Right renal cortex interstitium (tissue), 3 donors: ENCODE data around the gene ABI2. TPM values are rescaled to one million over a fixed set of nuclear protein-coding genes. Genes with fewer than 3 reads are reported as not detected.
A peak's percentile ranks its signal among the peaks of the same experiment; 100 is the strongest.
"Not testable (repeated sequence)": the region's sequence is repeated elsewhere in the genome, so short reads cannot be mapped to it uniquely, and the experiment has no call there.

ENCODE experiments used
- DNase-seq, 3 donors: peaks; one replicate each; pipeline ENCODE4 v3.0.0-alpha.2; 2013; ENCODE audit warnings: low read depth in 3 of 3, low spot score in 2 of 3
- polyA plus RNA-seq, 3 donors: library from polyadenylated mRNA; unstranded; fragments of 120-200 nt; gene quantifications; one replicate each; pipeline ENCODE4 v1.2.1, GENCODE V29; 2013; ENCODE audit not compliant: insufficient read length in 3 of 3

ABI2 gene
- polyA plus RNA-seq, 3 donors = 87.8 to 96.8 (median 94.1) TPM

- no peak for DNase-seq
Observed at GRCh38 chr2:203352604-203353255, 24.5 kb downstream of the ABI2 start.

- no peak for DNase-seq
Observed at GRCh38 chr2:203354966-203355365, 26.8 kb downstream of the ABI2 start.

DNA sequence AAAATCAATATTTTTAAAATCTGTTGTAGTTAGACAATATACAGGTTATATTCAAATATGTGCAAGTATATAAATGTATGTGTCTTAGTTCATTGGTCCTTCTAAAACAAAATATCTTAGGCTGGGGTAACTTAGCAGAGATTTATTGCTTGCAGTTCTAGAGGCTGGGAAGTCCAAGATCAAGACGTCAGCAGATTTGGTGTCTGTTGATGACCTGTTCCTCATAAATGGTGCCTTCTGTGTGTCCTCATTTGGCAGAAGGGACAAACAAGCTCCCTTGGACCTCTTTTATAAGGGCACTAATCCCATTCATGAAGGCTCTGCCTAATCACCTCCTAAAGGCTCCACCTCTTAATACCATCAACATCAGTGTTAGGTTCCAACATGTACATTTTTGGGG, 31.3 kb downstream of the ABI2 start:
- DNase-seq = no peak

GRCh38 chr2:203360833-203361430, 32.7 kb downstream of the ABI2 start:
- no peak for DNase-seq

- no peak for DNase-seq
Observed at GRCh38 chr2:203361495-203361894, 33.3 kb downstream of the ABI2 start.

- DNase-seq = no peak
Observed at GRCh38 chr2:203361922-203362321, 33.7 kb downstream of the ABI2 start.

DNA sequence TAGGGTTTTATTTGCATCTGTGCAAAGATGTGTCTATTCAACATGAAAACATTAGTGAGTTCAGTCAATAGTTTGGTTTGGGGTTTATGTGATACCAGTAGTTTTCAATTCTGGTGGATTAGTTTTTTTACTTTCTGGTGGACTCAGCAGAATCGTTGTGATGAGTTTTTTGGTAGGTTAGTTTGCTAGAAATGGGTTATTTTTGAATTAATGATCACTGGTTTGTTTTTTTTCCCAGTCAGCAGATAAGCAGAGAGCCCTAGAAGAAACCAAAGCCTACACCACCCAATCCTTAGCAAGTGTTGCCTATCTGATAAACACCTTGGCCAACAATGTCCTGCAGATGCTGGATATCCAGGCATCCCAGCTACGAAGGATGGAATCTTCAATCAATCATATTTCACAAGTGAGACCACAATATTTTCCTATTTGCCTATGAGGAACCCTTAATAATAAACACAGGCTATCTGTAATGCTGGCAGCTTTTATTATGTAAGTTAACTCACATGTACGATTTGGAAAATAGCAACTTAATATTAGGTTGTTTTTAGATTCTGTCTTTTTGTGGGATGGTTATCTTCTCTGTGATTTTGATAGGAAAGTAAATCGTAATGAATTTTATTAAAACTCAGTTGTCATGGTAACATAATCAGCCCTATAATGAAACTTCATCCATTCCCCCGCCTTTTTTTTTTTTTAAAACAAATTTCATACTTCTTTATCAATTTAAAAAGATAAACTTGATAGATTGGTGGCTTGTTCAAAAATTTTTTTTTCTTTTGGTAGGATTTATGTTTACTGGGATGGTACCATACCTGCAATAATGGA, 38.7 kb downstream of the ABI2 start:
- no peak for DNase-seq

DNA sequence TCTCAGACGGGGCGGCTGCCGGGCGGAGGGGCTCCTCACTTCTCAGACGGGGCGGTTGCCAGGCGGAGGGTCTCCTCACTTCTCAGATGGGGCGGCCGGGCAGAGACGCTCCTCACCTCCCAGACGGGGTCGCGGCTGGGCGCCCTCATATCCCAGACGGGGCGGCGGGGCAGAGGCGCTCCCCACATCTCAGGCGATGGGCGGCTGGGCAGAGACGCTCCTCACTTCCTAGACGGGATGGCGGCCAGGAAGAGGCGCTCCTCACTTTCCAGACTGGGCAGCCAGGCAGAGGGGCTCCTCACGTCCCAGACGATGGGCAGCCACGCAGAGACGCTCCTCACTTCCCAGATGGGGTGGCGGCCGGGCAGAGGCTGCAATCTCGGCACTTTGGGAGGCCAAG, 44.5 kb downstream of the ABI2 start:
- DNase-seq = not testable (repeated sequence)

GRCh38 chr2:203376173-203376572, 48.0 kb downstream of the ABI2 start:
- DNase-seq = no peak

- peak in 2 of 3 donors; percentile 13 to 15 for DNase-seq
Observed at GRCh38 chr2:203379156-203379555, 51.0 kb downstream of the ABI2 start.

DNA sequence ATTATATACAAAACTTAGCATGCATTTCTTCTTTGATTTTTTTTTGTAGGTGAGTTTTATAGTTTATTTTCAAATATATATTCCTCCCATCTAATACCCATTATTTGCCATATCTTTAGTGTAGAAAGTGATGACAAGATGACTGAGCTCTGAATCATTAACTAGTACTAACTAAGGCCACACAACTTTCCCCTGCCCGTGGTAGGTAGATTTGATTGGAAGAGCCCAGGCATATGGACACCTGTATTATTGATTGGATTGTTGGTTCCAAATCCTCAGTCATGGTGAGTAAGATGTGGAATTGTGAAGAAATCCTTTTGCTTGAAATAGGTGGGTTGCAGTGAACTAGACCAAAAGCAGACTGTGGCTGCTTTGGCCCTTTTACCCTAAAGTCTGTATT, 54.8 kb downstream of the ABI2 start:
- DNase-seq = no peak

GRCh38 chr2:203388153-203388552, 60.0 kb downstream of the ABI2 start:
- DNase-seq = not testable (repeated sequence)

DNA sequence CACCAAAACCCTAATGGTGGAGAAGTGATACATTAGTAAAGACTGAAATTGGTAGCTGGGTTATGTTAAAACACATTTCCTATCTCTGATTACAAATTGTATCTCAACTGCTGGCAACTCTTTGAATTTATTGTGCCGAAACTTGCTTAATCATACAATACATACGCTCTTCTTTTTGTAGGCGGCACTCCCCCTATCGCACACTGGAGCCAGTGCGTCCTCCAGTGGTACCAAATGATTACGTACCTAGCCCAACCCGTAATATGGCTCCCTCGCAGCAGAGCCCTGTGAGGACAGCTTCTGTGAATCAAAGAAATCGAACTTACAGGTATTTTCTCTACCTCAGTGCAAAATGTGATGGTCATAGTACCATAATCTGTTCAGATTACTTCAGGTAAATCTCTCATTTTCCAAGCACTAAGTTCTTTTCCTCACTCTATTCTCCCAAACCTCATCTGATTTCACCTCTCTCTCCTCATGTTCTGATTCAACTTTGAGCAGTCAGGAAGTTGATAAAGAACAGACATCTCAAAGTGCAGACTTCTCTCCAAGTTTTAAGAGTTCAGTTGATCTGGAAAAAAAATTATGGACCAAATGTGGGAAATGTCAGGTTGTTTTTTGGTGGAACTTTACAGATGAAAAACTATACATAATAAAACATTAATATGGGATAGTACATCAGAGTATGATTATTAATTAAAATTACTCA, 66.5 kb downstream of the ABI2 start:
- DNase-seq = no peak

DNA sequence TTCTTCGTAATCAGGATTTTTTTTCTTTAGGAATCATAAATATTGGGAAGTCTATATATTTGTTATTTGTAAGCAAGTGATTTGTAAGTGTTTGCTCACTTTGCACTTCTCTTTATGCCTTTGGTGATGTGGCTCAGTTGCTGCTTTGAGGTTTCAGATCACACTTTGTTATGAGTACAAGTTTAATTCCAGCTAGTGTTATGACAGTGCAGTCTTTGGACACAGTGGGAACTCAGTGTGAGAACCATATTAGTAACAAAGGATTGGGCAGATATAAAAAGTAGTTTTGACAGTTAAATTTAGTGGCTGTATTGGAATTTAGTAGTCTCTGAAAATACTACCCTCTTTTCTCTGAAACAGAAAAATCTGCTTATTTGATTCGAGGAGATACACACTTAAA, 67.7 kb downstream of the ABI2 start:
- DNase-seq = no peak

DNA sequence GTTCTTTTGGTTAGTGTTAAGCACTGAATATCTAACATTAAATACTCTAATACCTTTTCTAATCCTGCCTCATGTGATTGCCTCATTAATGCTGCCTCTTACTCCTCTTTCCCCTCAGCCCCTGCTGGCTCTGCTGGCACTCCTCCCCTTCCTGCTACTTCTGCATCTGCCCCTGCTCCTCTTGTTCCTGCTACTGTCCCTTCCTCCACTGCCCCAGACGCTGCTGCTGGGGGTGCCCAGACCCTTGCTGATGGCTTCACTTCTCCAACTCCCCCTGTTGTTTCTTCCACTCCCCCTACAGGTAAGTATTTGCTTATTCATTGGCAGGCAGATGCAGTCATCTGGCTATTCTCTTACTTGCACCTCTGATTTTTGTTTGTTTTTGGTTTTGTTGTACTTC, 68.5 kb downstream of the ABI2 start:
- DNase-seq = no peak

GRCh38 chr2:203399031-203399430, 70.8 kb downstream of the ABI2 start:
- no peak for DNase-seq

GRCh38 chr2:203400805-203401585, 72.8 kb downstream of the ABI2 start:
- DNase-seq = no peak

DNA sequence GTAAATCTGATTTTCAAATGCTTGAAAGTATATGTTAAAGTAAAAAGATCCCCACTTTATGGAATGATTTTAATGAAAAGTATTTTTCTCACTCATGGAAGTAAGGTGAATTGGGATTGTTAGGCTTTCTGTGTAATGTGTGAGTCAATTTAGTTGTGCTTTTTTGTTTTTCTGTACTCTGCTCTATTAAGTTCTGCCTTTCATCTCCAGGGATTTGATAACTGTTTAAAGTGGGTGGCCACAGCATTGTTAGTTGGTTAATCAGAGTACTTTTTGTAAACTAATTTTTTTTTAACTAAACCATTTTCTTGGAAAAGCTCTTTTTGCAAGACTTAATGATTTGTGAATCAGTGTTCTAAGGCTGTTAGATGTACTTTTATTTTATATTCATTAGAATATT, 76.8 kb downstream of the ABI2 start:
- no peak for DNase-seq

GRCh38 chr2:203407496-203407895, 79.3 kb downstream of the ABI2 start:
- DNase-seq = no peak

DNA sequence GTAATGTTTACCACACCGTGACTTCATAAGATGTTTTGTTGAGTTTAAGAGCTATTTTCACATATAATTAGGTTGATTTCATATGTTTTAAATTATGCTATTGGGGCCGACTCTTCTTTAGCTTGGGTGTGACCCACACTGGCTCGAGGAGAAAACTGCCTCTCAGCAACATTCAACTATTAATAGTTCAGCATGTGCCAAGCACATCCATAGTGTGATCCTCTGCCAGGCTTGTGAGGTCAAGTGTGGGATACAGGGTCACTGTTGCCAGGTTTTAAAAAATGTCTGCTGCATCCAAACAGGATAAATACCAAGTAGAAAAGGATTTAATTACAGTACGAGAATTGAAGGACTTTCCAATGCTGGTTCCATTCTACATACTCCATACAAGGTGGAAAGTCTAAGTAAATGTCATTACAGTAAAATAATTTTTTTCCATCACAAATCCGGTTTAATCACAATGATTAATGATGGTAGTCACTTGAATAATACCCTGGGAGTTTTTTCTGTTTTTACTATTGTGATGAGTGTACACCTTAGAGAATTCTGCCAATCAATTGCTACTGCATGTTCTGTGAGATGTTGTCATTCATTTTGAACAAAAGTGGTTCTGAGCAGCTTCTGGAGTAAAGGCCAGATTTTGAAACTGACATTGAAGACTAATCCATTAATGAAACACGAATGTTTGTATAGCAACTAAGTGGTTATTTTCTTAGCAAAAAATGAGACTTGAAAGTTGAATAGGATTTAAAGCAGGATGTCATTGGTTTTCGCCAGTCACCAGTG, 84.5 kb downstream of the ABI2 start:
- no peak for DNase-seq
